NCI-H2081 (cell line): ENCODE data around the gene PKDREJ.
"Not testable (repeated sequence)": the region's sequence is repeated elsewhere in the genome, so short reads cannot be mapped to it uniquely, and the experiment has no call there.

Source experiments
- DNase-seq, 2 experiments: peaks; one replicate each; lab custom pipeline; 2025; lab: John Stamatoyannopoulos, UW

Gene PKDREJ

DNA sequence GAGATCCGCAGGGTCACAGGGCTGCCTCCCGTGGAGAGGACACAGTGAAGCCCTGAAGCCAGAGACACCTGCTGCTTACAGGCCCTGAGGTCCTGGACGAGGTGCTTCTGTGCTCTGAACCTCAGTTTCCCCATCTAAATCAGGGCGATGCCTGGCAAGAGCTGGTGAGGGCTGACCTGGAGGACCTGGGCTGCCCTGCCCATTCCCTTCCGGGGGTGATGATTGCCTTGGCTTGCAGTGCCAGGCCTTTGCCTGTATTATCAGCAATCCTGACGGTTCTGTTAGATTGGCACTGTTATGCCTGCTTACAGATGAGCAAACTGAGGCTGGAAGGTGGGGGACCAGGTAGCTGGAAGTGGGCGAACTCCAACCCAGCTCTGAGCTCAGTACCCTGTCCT lies 25.7 kb upstream of the PKDREJ start:
- DNase-seq = no peak

- no peak for DNase-seq
These were observed 25.0 kb upstream of the PKDREJ start for GRCh38 chr22:46287873-46288751.

- DNase-seq = no peak
These were observed 24.1 kb upstream of the PKDREJ start for GRCh38 chr22:46286941-46287872.

GRCh38 chr22:46286006-46286405 lies 22.9 kb upstream of the PKDREJ start:
- DNase-seq = no peak

- no peak for DNase-seq
These were observed 18.9 kb upstream of the PKDREJ start for GRCh38 chr22:46281866-46282678.

DNA sequence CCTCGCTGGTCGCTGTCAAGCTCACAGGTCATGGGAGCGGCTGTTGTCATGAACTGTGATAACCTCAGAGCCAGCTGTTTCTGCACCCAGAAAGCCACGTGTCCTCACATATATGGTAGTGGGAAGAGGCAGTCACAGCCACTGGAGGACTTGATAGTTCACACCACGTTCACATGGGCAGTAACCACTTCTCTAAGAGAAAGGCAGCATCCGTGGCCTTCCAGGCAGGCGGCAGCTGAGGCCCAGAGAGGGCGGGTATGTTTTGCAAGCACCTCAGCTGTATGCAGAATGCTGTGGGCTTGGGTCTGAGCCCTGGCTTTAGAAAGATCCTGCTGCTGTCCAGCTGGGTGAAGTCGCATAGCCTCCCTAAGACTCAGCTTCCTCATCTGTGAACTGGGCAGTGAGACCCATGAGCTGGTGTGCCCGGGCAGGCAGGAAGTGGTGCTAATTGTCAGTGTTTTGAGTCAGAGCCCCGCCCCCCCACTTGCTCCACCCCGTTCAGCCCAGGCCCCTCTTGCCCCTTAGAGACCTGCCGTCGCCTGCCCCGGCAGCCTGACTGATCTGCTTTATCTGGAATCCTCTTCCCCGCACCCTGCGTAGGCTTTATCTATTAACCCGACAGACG lies 18.0 kb upstream of the PKDREJ start:
- no peak for DNase-seq

DNA sequence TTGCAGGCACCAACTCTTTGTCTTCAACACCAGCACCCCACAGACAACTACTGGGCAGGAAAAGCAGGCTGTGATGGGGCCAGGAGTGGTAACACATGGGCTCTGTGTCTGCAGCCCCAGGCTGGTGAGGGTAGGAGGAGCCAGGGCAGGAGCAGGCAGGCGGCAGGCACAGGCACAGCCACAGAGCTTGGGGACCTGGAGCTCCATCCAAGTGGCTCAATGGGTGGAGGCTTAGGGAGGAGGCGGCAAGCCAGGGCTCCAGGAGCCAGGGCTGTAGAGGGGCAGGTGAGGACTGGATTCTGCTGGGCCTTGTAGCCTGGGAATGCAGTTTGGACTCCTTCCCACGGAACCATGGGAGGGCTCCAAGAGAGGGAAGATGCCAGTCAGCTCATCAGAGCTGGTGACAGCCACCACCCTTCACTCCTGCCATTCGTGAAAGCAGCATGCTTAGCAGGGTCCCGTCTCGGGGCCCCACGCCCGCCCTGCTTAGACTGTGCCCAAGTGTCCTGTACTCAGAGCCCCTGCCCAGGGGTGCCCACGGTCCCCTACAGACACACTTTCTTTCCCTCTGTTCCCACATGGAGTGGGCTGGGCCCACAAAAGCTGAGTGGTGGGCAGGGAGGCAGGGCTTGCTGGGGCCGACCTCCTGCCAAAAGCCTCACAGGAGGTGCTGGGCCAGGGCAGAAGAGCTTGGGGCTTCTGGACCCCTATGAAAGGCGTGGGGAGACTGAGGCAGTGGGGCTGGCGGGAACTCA lies 17.1 kb upstream of the PKDREJ start:
- DNase-seq = no peak

GRCh38 chr22:46278656-46279645 lies 15.8 kb upstream of the PKDREJ start:
- DNase-seq = no peak

DNA sequence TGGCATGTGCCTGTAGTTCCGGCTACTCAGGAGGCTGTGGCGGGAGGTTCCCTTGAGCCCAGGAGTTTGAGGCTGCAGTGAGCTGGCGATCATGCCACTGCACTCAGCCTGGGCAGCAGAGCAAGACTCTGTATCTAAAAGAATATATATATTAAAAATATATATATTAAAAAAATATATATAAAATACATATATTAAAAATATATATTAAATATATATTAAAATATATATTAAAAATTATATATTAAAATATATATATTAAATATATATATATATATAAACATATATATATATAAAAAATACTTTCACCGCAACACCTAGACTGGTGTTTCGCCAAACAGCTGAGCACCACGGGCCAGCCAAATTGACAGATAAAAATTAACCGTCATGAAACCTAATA lies 13.4 kb upstream of the PKDREJ start:
- DNase-seq = no peak

- no peak for DNase-seq
These were observed 12.4 kb upstream of the PKDREJ start for GRCh38 chr22:46275455-46276122.

- no peak for DNase-seq
These were observed 11.2 kb upstream of the PKDREJ start for GRCh38 chr22:46274381-46274780.

- no peak for DNase-seq
These were observed 10.4 kb upstream of the PKDREJ start for GRCh38 chr22:46273432-46274148.

GRCh38 chr22:46272762-46273431 lies 9.8 kb upstream of the PKDREJ start:
- DNase-seq = no peak

- DNase-seq = no peak
These were observed 9.1 kb upstream of the PKDREJ start for GRCh38 chr22:46272196-46272595.

DNA sequence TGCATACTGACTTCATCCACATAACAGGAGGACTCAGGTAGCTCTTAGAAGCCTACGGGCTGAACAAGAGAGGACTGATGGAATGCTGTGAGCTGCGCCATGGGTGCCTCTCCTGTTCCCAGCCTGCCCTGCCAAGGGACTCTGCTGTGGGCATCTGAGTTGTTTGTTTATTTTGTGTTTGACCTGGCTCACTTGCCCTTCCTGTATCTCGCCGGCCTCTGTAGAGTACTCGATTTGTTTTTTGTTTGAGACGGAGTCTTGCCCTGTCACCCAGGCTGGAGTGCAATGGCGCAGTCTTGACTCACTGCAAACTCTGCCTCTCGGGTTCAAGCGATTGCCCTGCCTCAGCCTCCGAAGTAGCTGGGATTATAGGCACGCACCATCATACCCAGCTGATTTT lies 6.4 kb upstream of the PKDREJ start:
- DNase-seq = no peak

GRCh38 chr22:46267431-46268279 lies 4.5 kb upstream of the PKDREJ start, which contains the start of gene TTC38:
TTC38 (plus strand) TSS chr22:46268008; CDS start chr22:46268040, 32 bp downstream.
- peak in 1 of 2 experiments; percentile 40 for DNase-seq

DNA sequence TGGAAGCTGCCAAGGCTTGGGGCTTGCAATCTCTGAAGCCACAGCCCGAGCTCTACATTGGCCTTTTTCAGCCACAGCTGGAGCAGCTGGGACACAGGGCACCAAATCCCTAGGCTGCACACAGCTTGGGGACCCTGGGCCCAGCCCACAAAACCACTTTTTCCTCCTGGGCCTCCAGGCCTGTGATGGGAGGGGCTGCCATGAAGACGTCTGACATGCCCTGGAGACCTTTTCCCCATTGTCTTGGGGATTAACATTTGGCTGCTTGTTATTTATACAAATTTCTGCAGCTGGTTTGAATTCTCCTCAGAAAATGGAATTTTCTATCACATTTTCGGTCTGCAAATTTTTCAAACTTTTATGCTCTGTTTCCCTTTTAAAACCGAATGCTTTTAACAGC lies 2.5 kb upstream of the PKDREJ start:
- not testable (repeated sequence) for DNase-seq
